Glutamatergic neuron (in vitro differentiated cells): ENCODE data around the gene C1orf226. TPM values are rescaled to one million over a fixed set of nuclear protein-coding genes. Genes with fewer than 3 reads are reported as not detected.

Experiments
- DNase-seq: peaks from one replicate; pipeline ENCODE4 v3.0.0; 2022
- H3K27ac Mint-ChIP-seq: one replicate; pipeline ENCODE4 v1.8.0; 2020; ENCODE audit warnings: mild to moderate bottlenecking, mixed read lengths, inconsistent platforms; ENCODE audit not compliant: unreplicated experiment
- H3K27me3 Mint-ChIP-seq: one replicate; pipeline ENCODE4 v1.8.0; 2020; ENCODE audit warnings: mild to moderate bottlenecking, moderate library complexity, mixed read lengths, inconsistent platforms; ENCODE audit not compliant: unreplicated experiment
- H3K36me3 Mint-ChIP-seq: one replicate; pipeline ENCODE4 v1.8.0; 2020; ENCODE audit warnings: mild to moderate bottlenecking, mixed read lengths, inconsistent platforms; ENCODE audit not compliant: unreplicated experiment
- H3K4me1 Mint-ChIP-seq: one replicate; pipeline ENCODE4 v1.8.0; 2020; ENCODE audit warnings: mild to moderate bottlenecking, low read depth, mixed read lengths, inconsistent platforms; ENCODE audit not compliant: unreplicated experiment
- H3K4me3 Mint-ChIP-seq: one replicate; pipeline ENCODE4 v1.8.0; 2020; ENCODE audit warnings: mild to moderate bottlenecking, mixed read lengths, inconsistent platforms; ENCODE audit not compliant: unreplicated experiment
- H3K9me3 Mint-ChIP-seq: one replicate; pipeline ENCODE4 v1.8.0; 2020; ENCODE audit warnings: mild to moderate bottlenecking, moderate library complexity, mixed read lengths, inconsistent platforms; ENCODE audit not compliant: unreplicated experiment
- CTCF ChIP-seq: fragments of 200-600 bp; sonication (generic); IDR thresholded peaks from one replicate; pipeline ENCODE4 v1.5.0; 2021; ENCODE audit not compliant: partially characterized antibody, unreplicated experiment
- total RNA-seq: library from RNA; stranded (reverse); fragmentation: NEBNext Ultra II Directional; extraction: Animal tissue kit (Norgen Biotek cat#: 25700); gene quantifications from one replicate; pipeline ENCODE4 v1.2.1, GENCODE V29; 2021; ENCODE audit not compliant: unreplicated experiment

C1orf226 gene
- total RNA-seq, 1 donor from 2014 or later = 12.3 TPM

- H3K27ac Mint-ChIP-seq = no peak overlapping the region
- no peak overlapping the region for H3K4me3 Mint-ChIP-seq
- TF ChIP-seq CTCF = no peak
- H3K36me3 Mint-ChIP-seq = no peaks in the 10 kb centered on the region
- no peak for DNase-seq
- H3K27me3 Mint-ChIP-seq = peaks cover 3% of the 10 kb centered on the region
- no peaks in the 10 kb centered on the region for H3K9me3 Mint-ChIP-seq
- H3K4me1 Mint-ChIP-seq = peaks cover 7% of the 10 kb centered on the region
Observed at GRCh38 chr1:162365284-162366020, 16.1 kb upstream of the C1orf226 start.

DNA sequence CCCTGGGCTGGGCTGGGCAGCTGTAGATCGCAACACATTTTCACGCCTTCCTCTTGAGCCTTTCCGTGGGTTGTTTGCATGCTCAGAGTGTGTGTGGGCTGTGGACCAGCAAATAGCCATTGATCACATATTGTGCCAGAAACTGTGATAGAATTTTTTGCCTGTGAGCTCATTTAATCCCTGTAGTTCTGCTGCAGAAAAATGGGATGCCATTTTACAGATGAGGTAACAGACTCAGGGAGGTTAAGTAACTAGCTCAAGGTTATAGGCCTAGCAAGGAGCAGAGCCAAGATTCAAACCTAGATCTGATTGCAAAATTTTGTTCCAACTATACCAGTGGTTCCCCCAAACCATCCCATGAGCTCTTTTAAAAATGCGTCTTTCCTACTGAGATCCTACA, 15.4 kb upstream of the C1orf226 start:
- no peak for TF ChIP-seq CTCF
- Mint-ChIP-seq H3K9me3 (no peaks in the 10 kb centered on the region), H3K4me1 (peaks cover 7% of the 10 kb centered on the region), H3K27ac (no peak overlapping the region), H3K4me3 (no peak overlapping the region), H3K36me3 (no peaks in the 10 kb centered on the region), H3K27me3 (peaks cover 3% of the 10 kb centered on the region)
- no peak for DNase-seq

DNA sequence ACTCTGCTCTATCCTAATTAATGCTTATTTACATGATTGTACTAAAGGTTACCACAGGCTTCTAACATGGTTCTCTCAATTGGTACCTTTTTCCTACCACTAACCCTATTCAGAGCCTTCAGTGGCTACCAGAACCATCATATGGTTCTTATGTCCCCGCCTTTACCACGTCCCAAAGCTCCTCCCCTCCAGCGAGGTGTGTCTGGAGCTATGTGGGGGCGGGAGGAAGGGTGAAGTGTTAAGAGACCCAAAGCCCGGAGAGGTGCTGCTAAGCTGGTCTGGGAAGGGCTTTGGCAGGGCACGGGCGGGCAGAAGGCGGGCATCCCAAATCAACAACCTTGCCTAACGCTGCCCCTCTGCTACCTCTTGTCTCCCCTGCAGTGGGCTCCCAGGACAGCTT, 14.9 kb upstream of the C1orf226 start:
- no peak for DNase-seq
- TF ChIP-seq CTCF = no peak
- Mint-ChIP-seq H3K4me3 (no peak overlapping the region), H3K4me1 (peaks cover 7% of the 10 kb centered on the region), H3K27ac (no peak overlapping the region), H3K27me3 (peaks cover under 1% of the 10 kb centered on the region), H3K9me3 (peaks cover 1% of the 10 kb centered on the region), H3K36me3 (no peaks in the 10 kb centered on the region)

- no peak overlapping the region for H3K27ac Mint-ChIP-seq
- peaks cover 7% of the 10 kb centered on the region for H3K4me1 Mint-ChIP-seq
- no peaks in the 10 kb centered on the region for H3K36me3 Mint-ChIP-seq
- no peak for TF ChIP-seq CTCF
- H3K4me3 Mint-ChIP-seq = no peak overlapping the region
- no peaks in the 10 kb centered on the region for H3K27me3 Mint-ChIP-seq
- DNase-seq = no peak
- H3K9me3 Mint-ChIP-seq = peaks cover 1% of the 10 kb centered on the region
Observed at GRCh38 chr1:162367073-162367472, 14.5 kb upstream of the C1orf226 start.

- Mint-ChIP-seq H3K4me1 (peaks cover 7% of the 10 kb centered on the region), H3K4me3 (no peak overlapping the region), H3K36me3 (no peaks in the 10 kb centered on the region), H3K27ac (no peak overlapping the region), H3K9me3 (peaks cover 1% of the 10 kb centered on the region), H3K27me3 (no peaks in the 10 kb centered on the region)
- DNase-seq = no peak
- no peak for TF ChIP-seq CTCF
Observed at GRCh38 chr1:162367772-162368171, 13.8 kb upstream of the C1orf226 start.
